KG1 (cell line): ENCODE results near the gene CHST2.
"Not testable (repeated sequence)": the region's sequence is repeated elsewhere in the genome, so short reads cannot be mapped to it uniquely, and the experiment has no call there.

Experiments used
- DNase-seq: peaks from one replicate; lab custom pipeline; 2025; lab: John Stamatoyannopoulos, UW

CHST2 gene

GRCh38 chr3:143119009-143119914 lies at the start of gene CHST2:
Gene CHST2, plus strand, starts transcription at chr3:143119771. Its CDS starts 1,046 bp downstream, at chr3:143120817.
- DNase-seq, result peak; percentile 54

DNA sequence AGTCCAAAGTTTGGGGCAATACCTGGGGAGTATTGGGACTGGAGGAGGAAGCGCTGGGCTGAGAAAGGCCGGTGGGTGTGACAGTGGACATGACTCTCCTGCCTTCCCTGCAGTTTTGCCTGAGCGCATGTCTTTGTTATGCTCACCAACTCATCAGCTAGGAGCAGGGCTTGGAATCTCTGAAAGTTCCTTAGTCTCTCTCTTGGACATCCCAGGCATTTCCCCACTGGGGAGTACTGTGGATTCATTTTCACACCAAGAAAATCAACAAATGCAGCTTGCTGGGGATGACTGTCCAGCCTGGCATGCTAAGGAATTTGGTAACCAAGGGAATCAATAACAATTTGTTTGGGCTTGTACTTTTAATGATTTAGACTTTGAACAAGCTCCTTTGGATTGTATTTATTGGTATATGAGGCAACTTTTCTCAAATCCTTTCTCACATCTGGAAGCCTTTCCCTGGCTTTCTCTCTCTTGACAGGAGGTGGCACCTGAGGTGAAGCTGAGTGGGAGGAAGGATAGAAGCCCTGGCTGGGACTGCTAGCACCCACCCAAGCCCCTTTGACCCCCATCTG lies 48.5 kb upstream of the CHST2 start:
- no peak for DNase-seq

- no peak for DNase-seq
Measured at GRCh38 chr3:143071776-143072175, 47.8 kb upstream of the CHST2 start.

DNA sequence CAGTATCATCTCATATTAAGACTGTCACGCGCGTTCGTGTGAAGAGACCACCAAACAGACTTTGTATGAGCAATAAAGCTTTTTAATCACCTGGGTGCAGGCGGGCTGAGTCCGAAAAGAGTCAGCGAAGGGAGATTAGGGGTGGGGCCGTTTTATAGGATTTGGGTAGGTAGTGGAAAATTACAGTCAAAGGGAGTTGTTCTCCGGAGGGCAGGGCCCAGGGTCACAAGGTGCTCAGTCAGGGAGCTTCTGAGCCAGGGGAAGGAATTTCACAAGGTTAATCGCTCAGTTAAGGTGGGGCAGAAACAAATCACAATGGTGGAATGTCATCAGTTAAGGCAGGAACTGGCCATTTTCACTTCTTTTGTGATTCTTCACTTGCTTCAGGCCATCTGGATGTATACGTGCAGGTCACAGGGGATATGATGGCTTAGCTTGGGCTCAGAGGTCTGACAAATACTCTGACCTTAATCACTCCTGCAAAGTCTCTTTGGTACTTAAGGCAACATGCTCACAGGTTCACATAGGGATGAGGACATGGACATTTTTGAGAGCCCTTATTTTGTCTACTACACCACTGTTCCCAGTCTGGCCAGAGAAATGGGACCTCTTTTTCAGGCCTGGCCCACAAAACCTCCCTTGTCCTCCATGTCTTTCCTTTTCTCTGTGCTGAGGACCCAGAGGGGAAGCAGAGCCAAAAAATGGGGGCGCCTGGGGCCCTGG lies 47.1 kb upstream of the CHST2 start:
- not testable (repeated sequence) for DNase-seq

DNA sequence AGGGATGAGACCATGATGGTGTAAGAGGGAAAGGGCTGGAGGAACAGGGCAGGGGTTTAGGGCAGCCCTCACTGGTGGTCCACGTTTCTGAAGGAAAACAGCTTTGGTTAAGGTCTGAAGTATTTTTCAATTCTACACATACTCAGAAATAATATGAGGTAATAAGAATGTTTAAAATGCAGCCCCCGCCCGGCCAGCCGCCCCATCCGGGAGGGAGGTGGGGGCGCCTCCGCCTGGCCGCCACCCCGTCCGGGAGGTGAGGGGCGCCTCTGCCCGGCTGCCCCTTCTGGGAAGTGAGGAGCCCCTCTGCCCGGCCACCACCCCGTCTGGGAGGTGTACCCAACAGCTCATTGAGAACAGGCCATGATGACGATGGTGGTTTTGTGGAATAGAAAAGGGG lies 46.0 kb upstream of the CHST2 start:
- not testable (repeated sequence) for DNase-seq

DNA sequence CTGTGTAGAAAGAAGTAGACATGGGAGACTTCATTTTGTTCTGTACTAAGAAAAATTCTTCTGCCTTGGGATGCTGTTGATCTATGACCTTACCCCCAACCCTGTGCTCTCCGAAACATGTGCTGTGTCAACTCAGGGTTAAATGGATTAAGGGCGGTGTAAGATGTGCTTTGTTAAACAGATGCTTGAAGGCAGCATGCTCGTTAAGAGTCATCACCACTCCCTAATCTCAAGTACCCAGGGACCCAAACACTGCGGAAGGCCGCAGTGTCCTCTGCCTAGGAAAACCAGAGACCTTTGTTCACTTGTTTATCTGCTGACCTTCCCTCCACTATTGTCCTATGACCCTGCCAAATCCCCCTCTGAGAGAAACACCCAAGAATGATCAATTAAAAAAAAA lies 45.6 kb upstream of the CHST2 start:
- DNase-seq, result not testable (repeated sequence)

DNA sequence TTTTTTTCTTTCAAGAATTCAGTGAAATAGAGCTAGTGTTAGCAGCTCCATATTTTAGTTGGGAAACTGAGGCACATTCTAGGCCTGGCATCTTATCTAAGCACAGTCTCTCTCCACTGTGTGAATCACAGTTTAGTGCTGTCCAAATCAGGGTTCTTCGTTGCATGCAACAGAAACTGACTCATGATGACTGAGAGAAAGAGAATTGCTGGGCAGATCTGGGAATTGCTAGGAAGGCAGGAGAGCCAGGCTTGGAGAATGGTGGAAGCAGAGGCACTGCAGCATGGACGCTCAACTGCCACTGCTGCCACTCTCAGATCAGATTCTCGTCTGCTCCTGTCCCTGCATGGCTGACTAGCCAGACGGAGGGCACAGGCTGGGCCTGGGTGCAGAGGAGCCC lies 40.7 kb upstream of the CHST2 start:
- DNase-seq, result no peak

DNA sequence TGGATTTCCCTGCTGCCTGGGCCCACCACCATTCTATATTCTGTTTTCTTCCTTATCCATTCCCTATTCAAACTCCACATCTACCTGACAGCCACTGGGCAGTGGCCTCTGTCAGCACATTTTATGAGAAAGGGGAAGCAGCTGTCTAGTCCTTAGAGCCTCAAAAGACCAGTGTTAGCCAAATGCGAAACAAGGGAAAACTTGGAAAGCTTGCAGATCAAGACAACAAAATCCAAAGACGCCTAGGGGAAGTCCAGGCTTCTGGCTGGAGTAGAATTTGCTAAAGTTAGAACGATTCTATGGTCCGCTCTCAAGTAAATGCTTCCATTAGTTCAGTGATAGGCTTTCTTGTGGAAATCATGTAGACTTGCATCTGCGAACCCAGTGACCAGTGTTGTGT lies 39.4 kb upstream of the CHST2 start:
- DNase-seq, result no peak

- no peak for DNase-seq
Measured at GRCh38 chr3:143081365-143081764, 38.2 kb upstream of the CHST2 start.

GRCh38 chr3:143081844-143082778 lies 37.5 kb upstream of the CHST2 start:
- DNase-seq, result no peak

- DNase-seq, result no peak
Measured at GRCh38 chr3:143083781-143084180, 35.8 kb upstream of the CHST2 start.

GRCh38 chr3:143084856-143085731 lies 34.5 kb upstream of the CHST2 start:
- no peak for DNase-seq

GRCh38 chr3:143088835-143089234 lies 30.7 kb upstream of the CHST2 start:
- DNase-seq, result no peak

- no peak for DNase-seq
Measured at GRCh38 chr3:143089965-143090364, 29.6 kb upstream of the CHST2 start.

- no peak for DNase-seq
Measured at GRCh38 chr3:143090486-143090885, 29.1 kb upstream of the CHST2 start.

GRCh38 chr3:143090976-143091837 lies 28.4 kb upstream of the CHST2 start:
- no peak for DNase-seq

DNA sequence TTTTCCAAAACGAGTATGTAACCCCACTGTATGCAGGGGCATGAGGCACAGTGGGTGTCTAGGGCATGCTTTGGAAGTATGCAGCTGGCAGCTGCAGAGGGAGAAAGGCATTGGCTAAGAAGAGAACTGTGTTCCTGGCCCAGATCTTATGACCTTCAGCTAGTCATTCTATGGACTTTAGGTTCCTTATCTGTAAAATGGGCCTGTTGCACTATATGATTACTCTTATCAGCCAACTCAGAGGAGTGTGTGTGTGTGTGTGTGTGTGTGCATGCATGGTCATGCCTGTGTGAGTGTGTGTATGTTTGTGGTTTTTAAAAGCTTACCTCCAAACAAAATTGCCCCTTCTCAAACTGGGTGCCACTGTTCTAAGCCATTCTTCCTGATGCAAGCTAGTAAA lies 27.4 kb upstream of the CHST2 start:
- no peak for DNase-seq

DNA sequence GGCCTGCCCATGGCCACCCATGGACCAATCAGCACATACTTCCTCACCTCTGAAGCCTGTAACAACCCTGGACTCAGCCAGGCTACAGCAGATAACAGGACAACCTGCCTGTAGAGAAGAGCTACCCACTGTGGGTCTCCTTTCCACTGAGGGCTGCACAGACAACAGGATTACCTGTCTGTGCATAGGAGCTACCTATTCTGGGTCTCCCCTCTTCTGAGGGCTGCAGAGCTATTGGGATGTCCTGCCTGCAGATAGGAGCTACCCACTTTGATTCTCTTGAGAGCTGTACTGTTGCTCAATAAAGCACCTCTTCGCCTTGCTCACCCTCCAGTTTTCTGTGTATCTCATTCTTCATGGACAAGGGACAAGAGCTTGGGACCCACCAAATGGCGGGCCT lies 23.8 kb upstream of the CHST2 start:
- no peak for DNase-seq

- DNase-seq, result no peak
Measured at GRCh38 chr3:143098032-143098764, 21.4 kb upstream of the CHST2 start.
